Liver (tissue), 3 donors: ENCODE measurements around the gene RBM10.

Source experiments
- ATF3 ChIP-seq: IDR thresholded peaks from 2 replicates; pipeline ENCODE4 v1.6.1; 2016; ENCODE audit warnings: antibody characterized with exemption
- CTCF ChIP-seq: fragments of 150-350 bp; IDR thresholded peaks from 2 replicates; pipeline ENCODE4 v1.5.1; 2017; ENCODE audit warnings: improper control_type of control experiment, low read depth, low read length; ENCODE audit not compliant: missing input control
- GABPA ChIP-seq, 2 donors: IDR thresholded peaks in 1 of 2; conservative IDR thresholded peaks in 1 of 2; 2 replicates each; pipeline ENCODE4 v1.6.1; 2016; ENCODE audit warnings: antibody characterized with exemption in 2 of 2, mild to moderate bottlenecking in 1 of 2, moderate library complexity in 1 of 2
- HNF4A ChIP-seq, 2 donors: conservative IDR thresholded peaks; 2 replicates each; pipeline ENCODE4 v1.6.1; 2016; ENCODE audit warnings: antibody characterized with exemption in 2 of 2, mild to moderate bottlenecking in 2 of 2
- JUND ChIP-seq, 2 donors: IDR thresholded peaks; 2 replicates each; pipeline ENCODE4 v1.6.1; 2016; ENCODE audit warnings: antibody characterized with exemption in 2 of 2
- MAX ChIP-seq: IDR thresholded peaks from 2 replicates; pipeline ENCODE4 v1.6.1; 2016; ENCODE audit warnings: antibody characterized with exemption
- RAD21 ChIP-seq, 2 donors: IDR thresholded peaks; 2 replicates each; pipeline ENCODE4 v1.6.1; 2016; ENCODE audit warnings: antibody characterized with exemption in 2 of 2, mild to moderate bottlenecking in 2 of 2
- REST ChIP-seq: IDR thresholded peaks from 2 replicates; pipeline ENCODE4 v1.6.1; 2016; ENCODE audit warnings: antibody characterized with exemption, mild to moderate bottlenecking
- SP1 ChIP-seq: IDR thresholded peaks from 2 replicates; pipeline ENCODE4 v1.6.1; 2018; ENCODE audit warnings: antibody characterized with exemption, mild to moderate bottlenecking
- TAF1 ChIP-seq: conservative IDR thresholded peaks from 2 replicates; pipeline ENCODE4 v1.6.1; 2016; ENCODE audit warnings: antibody characterized with exemption, mild to moderate bottlenecking
- YY1 ChIP-seq: IDR thresholded peaks from 2 replicates; pipeline ENCODE4 v1.6.1; 2016; ENCODE audit warnings: antibody characterized with exemption, mild to moderate bottlenecking
- donor health status: healthy.
- donor health status: healthy.

GRCh38 chrX:47112316-47112954 lies 32.6 kb upstream of the RBM10 start:
- TF ChIP-seq CTCF (no peak), SP1 (no peak), MAX (no peak), REST (no peak), RAD21 (IDR thresholded peaks at IDR 0.05) (peak; percentile 23 to 24), YY1 (no peak), ATF3 (no peak), TAF1 (no peak), JUND (IDR thresholded peaks at IDR 0.05) (no peak), GABPA (IDR thresholded peaks at IDR 0.05 in 1 of 2, conservative IDR thresholded peaks at IDR 0.05 in 1 of 2) (no peak), HNF4A (conservative IDR thresholded peaks at IDR 0.05) (peak; percentile 7 to 38)
